PC-3 (cell line): ENCODE results near the gene FOXK2. TPM values are rescaled to one million over a fixed set of nuclear protein-coding genes. Genes with fewer than 3 reads are reported as not detected.
"Not testable (repeated sequence)": the region's sequence is repeated elsewhere in the genome, so short reads cannot be mapped to it uniquely, and the experiment has no call there.

Source experiments
- ATAC-seq: fragments of 200-7000 bp; cut with Tn5 transposase; 2 replicates; pipeline ENCODE4 v1.9.1; 2020; ENCODE audit warnings: mild to moderate bottlenecking, moderate library complexity
- BruUV-seq: library from RNA; stranded (reverse); fragments of 400-500 nt; replicated peaks from 2 replicates; lab custom pipeline; 2021; lab: Mats Ljungman, UMichigan
- CTCF ChIA-PET: fragments of 300-600 bp; sonication (Branson Sonifier 250); formaldehyde crosslinking; loops from one replicate; lab custom pipeline; 2022; ENCODE audit warnings: antibody characterized with exemption; lab: Charles Lee
- POLR2A ChIA-PET: fragments of 300-600 bp; sonication (Branson Sonifier 250); formaldehyde crosslinking; loops from one replicate; lab custom pipeline; 2022; ENCODE audit warnings: antibody characterized with exemption; ENCODE audit not compliant: unreplicated experiment; lab: Charles Lee
- DNase-seq: peaks from one replicate; pipeline ENCODE4 v3.0.0-alpha.2; 2015
- H2AFZ ChIP-seq: fragments of 300-600 bp; sonication (generic); 2 replicates; pipeline ENCODE4 v1.6.0; 2016; ENCODE audit warnings: antibody characterized with exemption, low read length
- H3F3A ChIP-seq: fragments of 300-600 bp; sonication (generic); one replicate; pipeline ENCODE4 v1.6.0; 2017; ENCODE audit warnings: antibody characterized with exemption, low read length, control low read depth, mild to moderate bottlenecking; ENCODE audit not compliant: unreplicated experiment
- H3K27ac ChIP-seq: fragments of 300-600 bp; sonication (generic); 2 replicates; pipeline ENCODE4 v1.5.1; 2016; ENCODE audit warnings: mild to moderate bottlenecking, low read length
- H3K27me3 ChIP-seq: fragments of 300-600 bp; sonication (generic); 2 replicates; pipeline ENCODE4 v1.6.1; 2016; ENCODE audit warnings: low read length, mixed read lengths
- H3K36me3 ChIP-seq: fragments of 300-600 bp; sonication (generic); 2 replicates; pipeline ENCODE4 v1.6.1; 2016; ENCODE audit warnings: low read depth, mixed run types, low read length, mixed read lengths
- H3K4me1 ChIP-seq: fragments of 300-600 bp; sonication (generic); 2 replicates; pipeline ENCODE4 v1.5.1; 2016; ENCODE audit warnings: low read length; ENCODE audit not compliant: insufficient read depth
- H3K4me2 ChIP-seq: fragments of 300-600 bp; sonication (generic); 2 replicates; pipeline ENCODE4 v1.6.0; 2016; ENCODE audit warnings: low read length
- H3K4me3 ChIP-seq: fragments of 300-600 bp; sonication (generic); 2 replicates; pipeline ENCODE4 v1.5.1; 2016; ENCODE audit warnings: mild to moderate bottlenecking, low read length, mixed read lengths
- H3K79me2 ChIP-seq: fragments of 300-600 bp; sonication (generic); 2 replicates; pipeline ENCODE4 v1.6.1; 2017; ENCODE audit warnings: low read length, mixed read lengths
- H3K9ac ChIP-seq: fragments of 300-600 bp; sonication (generic); 2 replicates; pipeline ENCODE4 v1.6.0; 2016; ENCODE audit warnings: mild to moderate bottlenecking, low read length
- H3K9me2 ChIP-seq: fragments of 300-600 bp; sonication (generic); replicated peaks from 2 replicates; pipeline ENCODE4 v1.6.1; 2016; ENCODE audit warnings: mixed run types, low read length, mixed read lengths
- H3K9me3 ChIP-seq: fragments of 300-600 bp; sonication (generic); 2 replicates; pipeline ENCODE4 v1.6.1; 2016; ENCODE audit warnings: low read length, mixed read lengths
- H4K20me1 ChIP-seq: fragments of 300-600 bp; sonication (generic); 2 replicates; pipeline ENCODE4 v1.6.1; 2016; ENCODE audit warnings: low read length, mixed read lengths
- CTCF ChIP-seq: fragments of 300-600 bp; sonication (generic); conservative IDR thresholded peaks from 2 replicates; pipeline ENCODE4 v1.5.1; 2017; ENCODE audit warnings: antibody characterized with exemption, low read depth, mild to moderate bottlenecking, low read length
- EZH2 ChIP-seq: fragments of 300-600 bp; sonication (generic); IDR thresholded peaks from one replicate; pipeline ENCODE4 v1.6.1; 2017; ENCODE audit warnings: antibody characterized with exemption, mild to moderate bottlenecking, low read length; ENCODE audit not compliant: unreplicated experiment
- EZH2phosphoT487 ChIP-seq: fragments of 300-600 bp; sonication (generic); IDR thresholded peaks from 2 replicates; pipeline ENCODE4 v1.6.1; 2018; ENCODE audit warnings: mild to moderate bottlenecking, antibody characterized with exemption, low read length, borderline replicate concordance
- intact Hi-C: fragments of 100-400 bp; cut with micrococcal nuclease; formaldehyde crosslinking; loops from 2 replicates; pipeline ENCODE4 v1.9.0; 2023
- total RNA-seq: library from RNA; depleted of rRNA; stranded (reverse); fragments of >200 nt; gene quantifications from 2 replicates; pipeline ENCODE4 v1.2.3, GENCODE V29; 2014

The FOXK2 gene
- total RNA-seq, 1 experiment from 2014 or later, result 60.5 TPM

GRCh38 chr17:82577300-82577699, 57.8 kb downstream of the FOXK2 start:
- H4K20me1 ChIP-seq, result no peaks in the 10 kb centered on the region
- intact Hi-C loops, result no loop called here
- CTCF ChIA-PET, result no interaction called here
- H3F3A ChIP-seq, result no peaks in the 10 kb centered on the region
- no peak overlapping the region for H3K27ac ChIP-seq
- H3K4me1 ChIP-seq, result no peaks in the 10 kb centered on the region
- ATAC-seq, result no peak
- peaks cover 17% of the 10 kb centered on the region; the same call in 1 of the 2 replicates for H3K36me3 ChIP-seq
- H3K4me2 ChIP-seq, result no peak overlapping the region
- BruUV-seq, result no TSS peak
- no peaks in the 10 kb centered on the region for H3K9me3 ChIP-seq
- TF ChIP-seq CTCF (no peak), EZH2phosphoT487 (no peak), EZH2 (no peak)
- no peak overlapping the region for H3K9ac ChIP-seq
- no peaks in the 10 kb centered on the region for H3K9me2 ChIP-seq
- POLR2A ChIA-PET, result no interaction called here
- H3K27me3 ChIP-seq, result no peaks in the 10 kb centered on the region
- H2AFZ ChIP-seq, result no peak overlapping the region
- no peak overlapping the region for H3K4me3 ChIP-seq
- no peak for DNase-seq
- peaks cover 18% of the 10 kb centered on the region; the same call in 1 of the 2 replicates for H3K79me2 ChIP-seq

GRCh38 chr17:82579969-82580368, 60.4 kb downstream of the FOXK2 start:
- ATAC-seq, H4K20me1 ChIP-seq, H3K27ac ChIP-seq, H3K9me2 ChIP-seq, H3K27me3 ChIP-seq, DNase-seq, H3K9me3 ChIP-seq, intact Hi-C loops, H3K4me1 ChIP-seq, CTCF ChIA-PET, H3F3A ChIP-seq, POLR2A ChIA-PET, H3K9ac ChIP-seq, H3K4me3 ChIP-seq, BruUV-seq, H2AFZ ChIP-seq, H3K4me2 ChIP-seq: not testable (repeated sequence)
- peaks cover 16% of the 10 kb centered on the region; the same call in 1 of the 2 replicates for H3K79me2 ChIP-seq
- peaks cover 28% of the 10 kb centered on the region for H3K36me3 ChIP-seq

- no peak overlapping the region for H3K27ac ChIP-seq
- no peaks in the 10 kb centered on the region for H4K20me1 ChIP-seq
- peaks cover 14% of the 10 kb centered on the region; the same call in 1 of the 2 replicates for H3K79me2 ChIP-seq
- no peaks in the 10 kb centered on the region for H3K27me3 ChIP-seq
- no peak overlapping the region for H2AFZ ChIP-seq
- BruUV-seq, result no TSS peak
- no peaks in the 10 kb centered on the region for H3F3A ChIP-seq
- H3K9ac ChIP-seq, result no peak overlapping the region
- POLR2A ChIA-PET, result no interaction called here
- H3K9me2 ChIP-seq, result no peaks in the 10 kb centered on the region
- no peak overlapping the region for H3K4me3 ChIP-seq
- CTCF ChIA-PET, result no interaction called here
- intact Hi-C loops, result no loop called here
- H3K4me1 ChIP-seq, result no peaks in the 10 kb centered on the region
- peaks cover 27% of the 10 kb centered on the region for H3K36me3 ChIP-seq
- no peak for TF ChIP-seq CTCF
- no peak for TF ChIP-seq EZH2phosphoT487
- TF ChIP-seq EZH2, result no peak
- H3K9me3 ChIP-seq, result no peaks in the 10 kb centered on the region
- no peak overlapping the region for H3K4me2 ChIP-seq
- peak; percentile 66 for ATAC-seq
- no peak for DNase-seq
Observed at GRCh38 chr17:82582213-82582612, 62.7 kb downstream of the FOXK2 start.
